H1 (cell line): ENCODE data around the gene STXBP5. TPM values are rescaled to one million over a fixed set of nuclear protein-coding genes. Genes with fewer than 3 reads are reported as not detected.

Experiments used
- CHD7 ChIP-seq: fragments of 300-600 bp; sonication (generic); IDR thresholded peaks from 2 replicates; pipeline ENCODE4 v1.7.1; 2012; ENCODE audit warnings: low read length, moderate library complexity, mild to moderate bottlenecking, inconsistent platforms; ENCODE audit not compliant: insufficient replicate concordance
- NANOG ChIP-seq: IDR thresholded peaks from 2 replicates; pipeline ENCODE4 v1.6.1; 2011; ENCODE audit warnings: low read length, low read depth, mild to moderate bottlenecking, inconsistent platforms; ENCODE audit not compliant: insufficient read depth, poor library complexity, severe bottlenecking
- PHF8 ChIP-seq: fragments of 200-600 bp; sonication (generic); conservative IDR thresholded peaks from 2 replicates; pipeline ENCODE4 v1.7.1; 2012; ENCODE audit warnings: low read depth, mild to moderate bottlenecking, inconsistent platforms, low read length, moderate library complexity
- POU5F1 ChIP-seq: IDR thresholded peaks from 2 replicates; pipeline ENCODE4 v1.6.1; 2011; ENCODE audit warnings: low read depth, mild to moderate bottlenecking, low read length, moderate library complexity
- RBBP5 ChIP-seq: IDR thresholded peaks from 2 replicates; pipeline ENCODE4 v1.7.1; 2012; ENCODE audit warnings: low read depth, mild to moderate bottlenecking, inconsistent platforms, low read length, moderate library complexity, borderline replicate concordance
- SP4 ChIP-seq: IDR thresholded peaks from 2 replicates; pipeline ENCODE4 v1.6.1; 2012; ENCODE audit warnings: low read length, inconsistent platforms
- polyA plus RNA-seq, 7 experiments: library from polyadenylated mRNA; depleted of rRNA in 3 of 7; stranded (reverse) in 5 of 7; unstranded in 2 of 7; fragments of >200 nt in 5 of 7; fragments of 200-250 nt in 2 of 7; gene quantifications; 1 replicate in 5 of 7; 2 replicates in 1 of 7; 4 replicates in 1 of 7; pipeline versions ENCODE4 v1.2.1 to v1.2.3, GENCODE V29; 2011 to 2013; ENCODE audit warnings: missing spikeins in 2 of 7, mixed read lengths in 2 of 7
- total RNA-seq: library from RNA; stranded (reverse); fragmentation: NEBNext Ultra II Directional; extraction: Animal tissue kit (Norgen Biotek cat#: 25700); gene quantifications from 2 replicates; pipeline ENCODE4 v1.2.1, GENCODE V29; 2021

STXBP5 gene
- total and polyA plus RNA-seq, 2 of the 8 experiments (the other 6 are each of a cell fraction or from before 2014, with no cell fraction given) = 2.7 to 10.8 TPM

- TF ChIP-seq CHD7 (no peak), NANOG (no peak), POU5F1 (no peak), SP4 (no peak), PHF8 (no peak), RBBP5 (no peak)
Measured at GRCh38 chr6:147192278-147192911, 11.8 kb upstream of the STXBP5 start (continued).
